T-helper 1 cell treated with Interleukin-12 subunit alpha and Interleukin-12 subunit beta and Interleukin-4 antibody, amounts not matched to agents 30 μg/mL and 1 μg/mL, for 36 hours (primary cell): ENCODE measurements around the gene PTGDR.

Experiments
- H3K27ac Mint-ChIP-seq: one replicate; pipeline ENCODE4 v1.8.0; 2021; ENCODE audit warnings: mild to moderate bottlenecking, mixed read lengths
- H3K27me3 Mint-ChIP-seq: one replicate; pipeline ENCODE4 v1.8.0; 2021; ENCODE audit warnings: low read depth, mixed read lengths
- H3K36me3 Mint-ChIP-seq: one replicate; pipeline ENCODE4 v1.8.0; 2021; ENCODE audit warnings: low read depth, mixed read lengths
- H3K4me1 Mint-ChIP-seq: one replicate; pipeline ENCODE4 v1.8.0; 2021; ENCODE audit warnings: low read depth, mixed read lengths
- H3K4me3 Mint-ChIP-seq: one replicate; pipeline ENCODE4 v1.8.0; 2021; ENCODE audit warnings: mild to moderate bottlenecking, moderate library complexity, mixed read lengths
- H3K9me3 Mint-ChIP-seq: one replicate; pipeline ENCODE4 v1.8.0; 2021; ENCODE audit warnings: mixed read lengths

PTGDR gene

DNA sequence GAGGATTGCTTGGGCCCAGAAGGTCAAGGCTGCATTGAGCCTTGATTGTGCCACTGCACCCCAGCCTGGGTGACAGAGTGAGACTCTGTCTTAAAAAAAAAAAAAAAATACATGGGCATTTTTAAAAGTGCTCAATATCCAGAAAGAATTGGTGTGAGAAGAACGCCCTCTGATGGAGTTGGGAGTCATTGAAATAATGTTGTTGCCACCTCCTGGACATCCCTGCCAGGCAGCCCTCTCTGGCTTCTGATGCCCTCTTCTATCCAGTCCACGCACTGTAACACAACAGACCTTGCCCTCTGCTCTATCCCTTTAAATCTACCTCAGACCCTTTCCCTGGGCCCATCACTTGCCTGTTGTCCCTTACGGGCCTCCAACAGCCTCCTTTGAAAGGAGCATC is 4.9 kb downstream of the PTGDR start:
- Mint-ChIP-seq H3K27ac (no peak overlapping the region), H3K36me3 (peaks cover 8% of the 10 kb centered on the region), H3K27me3 (peaks cover 85% of the 10 kb centered on the region), H3K9me3 (no peaks in the 10 kb centered on the region), H3K4me3 (no peak overlapping the region), H3K4me1 (peaks cover 21% of the 10 kb centered on the region)

DNA sequence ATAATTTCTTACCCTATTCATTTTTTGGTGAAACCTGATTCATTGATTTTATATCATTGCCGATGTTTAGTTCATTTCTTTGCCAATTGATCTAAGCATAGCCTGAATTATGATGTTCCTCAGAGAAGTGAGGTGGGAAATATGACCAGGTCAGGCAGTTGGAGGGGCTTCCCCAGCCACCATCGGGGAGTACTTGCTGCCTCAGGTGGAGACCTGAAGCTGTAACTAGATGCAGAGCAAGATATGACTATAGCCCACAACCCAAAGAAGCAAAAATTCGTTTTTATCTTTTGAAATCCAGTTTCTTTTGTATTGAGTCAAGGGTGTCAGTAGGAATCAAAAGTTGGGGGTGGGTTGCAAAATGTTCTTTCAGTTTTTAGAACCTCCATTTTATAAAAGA is 7.9 kb downstream of the PTGDR start:
- Mint-ChIP-seq H3K27me3 (peaks cover 65% of the 10 kb centered on the region), H3K36me3 (peaks cover 7% of the 10 kb centered on the region), H3K27ac (no peak overlapping the region), H3K4me1 (peaks cover 15% of the 10 kb centered on the region), H3K4me3 (no peak overlapping the region), H3K9me3 (no peaks in the 10 kb centered on the region)

DNA sequence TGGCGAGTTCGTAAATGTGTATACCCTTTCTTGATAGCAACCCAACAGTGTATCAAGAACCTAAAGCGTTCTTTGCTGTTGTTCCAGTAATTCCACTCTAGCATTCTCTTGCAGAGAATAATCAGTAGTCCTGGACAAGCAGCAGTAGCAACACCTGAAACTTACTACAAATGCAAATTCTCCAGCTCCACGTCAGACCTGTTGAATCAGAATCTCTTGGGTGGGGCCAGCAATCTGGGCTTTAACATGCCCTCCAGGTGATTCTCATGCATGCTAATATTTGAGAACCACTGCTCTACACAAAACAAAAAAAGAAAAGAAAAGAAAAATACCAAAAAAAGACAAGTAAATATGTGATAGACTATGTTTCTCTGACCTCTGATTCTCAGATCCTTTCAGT is 10.1 kb downstream of the PTGDR start:
- Mint-ChIP-seq H3K27me3 (peaks cover 58% of the 10 kb centered on the region), H3K36me3 (peaks cover 14% of the 10 kb centered on the region), H3K27ac (no peak overlapping the region)

DNA sequence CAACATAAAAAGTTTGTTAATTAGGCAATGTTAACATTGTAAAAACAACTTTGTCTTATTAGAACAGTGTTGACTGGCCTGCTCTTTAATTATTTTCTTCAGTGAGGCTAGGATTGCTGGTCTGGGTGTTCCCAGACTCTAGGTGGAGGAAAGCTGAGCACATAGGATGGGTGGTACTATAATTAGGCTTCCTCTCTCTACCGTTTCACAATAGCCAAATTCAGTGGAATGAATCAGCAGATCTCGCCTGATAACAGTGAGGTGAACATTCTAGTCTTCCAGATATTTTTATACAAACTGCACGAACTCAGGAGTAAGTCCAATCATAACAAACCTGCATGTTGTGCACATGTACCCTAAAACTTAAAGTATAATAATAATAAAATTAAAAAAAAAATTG is 11.9 kb downstream of the PTGDR start:
- H3K36me3 Mint-ChIP-seq, result peaks cover 17% of the 10 kb centered on the region
- H3K27me3 Mint-ChIP-seq, result peaks cover 48% of the 10 kb centered on the region
- H3K4me3 Mint-ChIP-seq, result no peak overlapping the region
- H3K4me1 Mint-ChIP-seq, result peaks cover 30% of the 10 kb centered on the region
- H3K9me3 Mint-ChIP-seq, result no peaks in the 10 kb centered on the region
- no peak overlapping the region for H3K27ac Mint-ChIP-seq

More for the DNA sequence above, 10.1 kb downstream of the PTGDR start:
- Mint-ChIP-seq H3K4me1 (peaks cover 30% of the 10 kb centered on the region), H3K4me3 (no peak overlapping the region), H3K9me3 (no peaks in the 10 kb centered on the region)

DNA sequence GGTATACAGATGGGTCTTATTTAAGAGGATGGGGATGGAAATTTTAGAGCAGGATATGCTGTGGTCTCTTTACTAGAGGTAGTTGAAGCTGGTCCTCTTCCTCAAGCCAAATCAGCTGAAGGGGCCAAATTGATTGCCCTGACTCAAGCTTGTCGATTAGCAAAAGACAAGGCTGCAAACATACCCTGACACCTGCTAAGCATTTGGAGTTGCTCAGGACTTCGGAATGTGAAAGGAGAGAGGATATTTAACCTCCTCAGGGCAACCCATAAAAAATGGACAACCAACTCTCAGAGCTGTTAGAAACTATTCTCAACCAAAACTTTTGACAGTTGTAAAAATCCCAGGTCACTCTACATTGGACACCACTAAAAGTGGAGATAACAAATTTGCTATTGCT is 15.6 kb downstream of the PTGDR start:
- Mint-ChIP-seq H3K4me1 (peaks cover 51% of the 10 kb centered on the region), H3K27ac (no peak overlapping the region), H3K9me3 (no peaks in the 10 kb centered on the region), H3K36me3 (peaks cover 16% of the 10 kb centered on the region), H3K27me3 (peaks cover 18% of the 10 kb centered on the region), H3K4me3 (no peak overlapping the region)

DNA sequence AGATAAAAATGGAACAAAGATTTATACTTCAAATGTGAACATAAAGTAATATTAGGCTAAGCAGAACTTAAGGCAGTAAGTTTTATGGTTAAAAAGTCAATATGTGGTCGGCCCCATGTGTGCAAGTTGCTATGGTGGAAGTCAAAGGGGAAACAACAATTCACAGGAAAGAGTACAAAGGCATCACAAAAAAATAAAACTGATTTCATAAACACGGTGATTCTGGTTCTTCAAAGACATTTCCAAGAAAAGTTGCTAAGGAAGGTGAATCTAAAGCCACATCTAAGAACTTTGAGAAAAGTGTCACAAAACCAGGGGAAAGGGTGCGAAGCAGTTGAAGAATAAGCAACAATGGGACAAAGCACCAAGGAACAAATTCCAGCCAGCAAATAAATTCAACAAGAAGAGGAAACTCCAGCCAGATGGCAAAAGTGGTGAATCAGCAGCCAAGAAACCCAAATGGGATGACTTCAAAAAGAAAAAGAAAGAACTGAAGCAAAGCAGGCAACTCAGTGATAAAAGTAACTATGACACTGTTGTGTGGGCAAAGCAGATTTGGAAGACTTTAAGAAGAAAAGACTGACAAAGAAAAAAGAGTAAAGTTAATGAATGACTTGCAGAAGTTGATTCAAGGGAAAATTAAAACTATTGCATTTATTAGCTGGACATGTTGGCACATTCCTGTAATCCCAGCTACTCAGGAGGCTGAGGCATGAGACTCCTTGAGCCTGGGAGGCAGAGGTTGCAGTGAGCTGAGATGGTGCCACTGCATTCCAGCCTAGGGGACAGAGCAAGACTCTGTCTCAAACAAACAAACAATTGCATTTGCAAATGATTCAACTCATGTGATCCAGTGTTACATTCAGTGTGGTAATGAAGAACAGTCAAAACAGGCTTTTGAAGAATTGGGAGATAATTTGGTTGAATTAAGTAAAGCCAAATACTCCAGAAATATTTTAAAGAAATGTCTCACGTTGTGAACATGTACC is 19.5 kb downstream of the PTGDR start:
- peak overlapping the region; percentile 79 for H3K27ac Mint-ChIP-seq
- peaks cover 21% of the 10 kb centered on the region for H3K36me3 Mint-ChIP-seq
- H3K27me3 Mint-ChIP-seq, result peaks cover 23% of the 10 kb centered on the region
- peak overlapping the region; percentile 64 for H3K4me3 Mint-ChIP-seq
- H3K4me1 Mint-ChIP-seq, result peaks cover 38% of the 10 kb centered on the region
- H3K9me3 Mint-ChIP-seq, result peaks cover 3% of the 10 kb centered on the region

DNA sequence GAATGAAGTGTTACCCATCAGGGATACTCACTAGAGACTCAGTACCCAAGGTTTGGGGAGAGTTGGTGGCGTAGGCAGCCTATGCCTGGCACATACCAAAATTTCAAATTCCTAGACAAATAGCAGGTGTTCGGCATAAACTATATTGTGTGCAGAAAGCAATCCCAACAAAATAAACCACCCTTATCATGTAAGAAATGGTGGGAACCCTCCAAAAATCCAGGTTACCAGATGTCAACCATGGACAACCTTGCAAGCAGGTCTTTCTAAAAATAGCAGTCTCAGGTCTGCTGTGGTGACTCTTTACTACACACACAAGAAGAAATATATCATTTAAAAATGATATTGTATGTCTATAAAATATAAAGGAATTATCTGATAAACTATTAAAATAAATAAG is 28.9 kb downstream of the PTGDR start:
- H3K4me1 Mint-ChIP-seq, result peaks cover 23% of the 10 kb centered on the region
- no peak overlapping the region for H3K4me3 Mint-ChIP-seq
- peaks cover 12% of the 10 kb centered on the region for H3K36me3 Mint-ChIP-seq
- no peak overlapping the region for H3K27ac Mint-ChIP-seq
- no peaks in the 10 kb centered on the region for H3K9me3 Mint-ChIP-seq
- peaks cover 18% of the 10 kb centered on the region for H3K27me3 Mint-ChIP-seq

DNA sequence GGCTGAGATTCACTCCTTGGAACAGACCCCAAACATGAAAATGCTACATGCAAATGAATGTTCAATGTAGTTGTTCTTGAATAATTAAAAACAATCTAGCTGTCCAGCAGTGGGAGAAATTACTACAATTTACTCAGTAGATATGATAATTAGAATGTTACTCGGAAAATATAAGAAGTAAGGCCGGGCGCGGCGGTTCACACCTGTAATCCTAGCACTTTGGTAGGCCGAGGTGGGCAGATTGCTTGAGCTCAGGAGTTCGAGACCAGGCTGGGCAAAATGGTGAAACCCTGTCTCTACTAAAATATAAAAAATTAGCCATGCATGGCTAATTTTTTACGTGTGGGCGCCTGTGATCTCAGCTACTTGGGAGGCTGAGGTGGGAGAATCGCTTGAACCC is 31.3 kb downstream of the PTGDR start:
- Mint-ChIP-seq H3K27me3 (peaks cover 11% of the 10 kb centered on the region), H3K4me3 (no peak overlapping the region), H3K9me3 (no peaks in the 10 kb centered on the region), H3K4me1 (peaks cover 41% of the 10 kb centered on the region), H3K27ac (no peak overlapping the region), H3K36me3 (peaks cover 29% of the 10 kb centered on the region)

DNA sequence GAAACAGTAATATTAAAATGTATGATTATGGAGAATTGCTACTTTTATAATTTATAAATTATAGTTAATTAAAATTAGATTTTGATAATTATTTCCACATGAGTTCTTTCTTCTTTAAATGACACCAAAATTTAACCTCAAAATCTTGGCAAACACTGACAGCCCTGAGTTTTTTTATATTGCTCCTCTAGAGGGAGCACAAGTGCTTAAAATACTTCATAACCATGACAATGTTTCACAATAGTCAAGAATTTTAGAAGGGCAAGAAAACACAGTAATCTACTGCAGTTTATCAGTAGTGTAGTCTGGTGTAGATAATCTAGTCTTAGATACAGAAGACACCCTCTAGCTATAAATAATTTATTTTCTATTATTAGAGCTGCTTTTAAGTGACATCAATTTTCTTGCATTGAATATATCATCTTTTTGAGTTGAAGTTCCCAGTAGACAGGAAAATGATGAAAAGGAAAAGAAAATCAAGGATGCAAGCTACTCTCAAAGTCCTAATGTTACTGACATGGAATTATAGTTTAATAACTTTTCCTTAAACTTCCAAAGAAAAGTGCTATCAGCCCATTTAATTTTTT is 32.3 kb downstream of the PTGDR start:
- Mint-ChIP-seq H3K4me1 (peaks cover 46% of the 10 kb centered on the region), H3K9me3 (no peaks in the 10 kb centered on the region), H3K27me3 (peaks cover 9% of the 10 kb centered on the region), H3K27ac (no peak overlapping the region), H3K36me3 (peaks cover 36% of the 10 kb centered on the region), H3K4me3 (no peak overlapping the region)

DNA sequence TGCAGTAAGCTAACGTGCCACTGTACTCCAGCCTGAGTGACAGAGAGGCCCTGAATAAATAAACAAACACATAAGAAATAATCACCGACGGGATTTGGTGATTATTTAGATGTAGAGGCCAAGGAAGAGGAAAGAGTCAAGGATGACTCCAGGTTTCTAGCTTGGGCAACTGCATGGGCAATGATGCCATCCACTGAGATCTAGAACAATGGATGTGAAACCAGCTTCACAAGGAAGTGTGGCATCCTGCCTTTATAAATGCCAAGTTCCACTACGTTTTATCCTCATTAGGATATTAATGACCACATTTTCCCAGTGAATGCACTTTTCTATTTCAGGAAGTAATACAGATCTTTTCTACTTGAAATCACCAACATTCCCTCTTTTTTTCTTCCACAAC is 35.7 kb downstream of the PTGDR start:
- Mint-ChIP-seq H3K27ac (no peak overlapping the region), H3K4me1 (peaks cover 52% of the 10 kb centered on the region), H3K9me3 (no peaks in the 10 kb centered on the region), H3K36me3 (peaks cover 48% of the 10 kb centered on the region), H3K27me3 (peaks cover 6% of the 10 kb centered on the region), H3K4me3 (no peak overlapping the region)

DNA sequence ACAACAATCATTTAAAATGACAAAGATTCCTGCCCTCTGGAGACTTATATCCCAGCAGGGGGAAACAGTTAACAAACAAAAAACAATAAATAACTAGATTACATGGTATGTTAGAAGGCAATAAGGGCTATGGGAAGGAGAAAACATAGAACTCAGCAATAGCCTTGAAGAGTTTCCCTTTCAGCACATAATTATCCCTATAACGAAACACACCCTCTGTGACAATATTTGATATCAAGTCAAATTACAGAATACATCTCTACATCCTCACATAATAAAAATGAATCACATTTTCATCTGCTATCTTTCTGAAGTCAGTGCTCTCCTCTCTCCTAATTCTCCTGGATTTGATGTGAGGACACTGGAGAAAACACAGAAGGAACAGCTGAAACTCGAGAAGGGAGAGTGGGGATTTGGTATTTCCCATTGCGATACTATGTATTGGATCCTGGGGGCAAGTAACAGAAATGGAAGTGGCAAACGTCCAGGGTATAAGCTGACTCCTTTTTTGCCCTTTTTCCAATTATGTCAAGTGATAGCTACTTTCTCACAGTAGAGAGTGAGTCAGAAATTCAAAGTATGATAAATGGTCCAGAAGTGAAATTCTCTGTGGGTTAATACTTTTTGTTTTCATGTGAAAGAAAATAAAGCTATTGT is 36.9 kb downstream of the PTGDR start:
- Mint-ChIP-seq H3K27ac (no peak overlapping the region), H3K9me3 (no peaks in the 10 kb centered on the region), H3K36me3 (peaks cover 55% of the 10 kb centered on the region), H3K4me3 (no peak overlapping the region), H3K4me1 (peaks cover 50% of the 10 kb centered on the region), H3K27me3 (peaks cover 6% of the 10 kb centered on the region)

DNA sequence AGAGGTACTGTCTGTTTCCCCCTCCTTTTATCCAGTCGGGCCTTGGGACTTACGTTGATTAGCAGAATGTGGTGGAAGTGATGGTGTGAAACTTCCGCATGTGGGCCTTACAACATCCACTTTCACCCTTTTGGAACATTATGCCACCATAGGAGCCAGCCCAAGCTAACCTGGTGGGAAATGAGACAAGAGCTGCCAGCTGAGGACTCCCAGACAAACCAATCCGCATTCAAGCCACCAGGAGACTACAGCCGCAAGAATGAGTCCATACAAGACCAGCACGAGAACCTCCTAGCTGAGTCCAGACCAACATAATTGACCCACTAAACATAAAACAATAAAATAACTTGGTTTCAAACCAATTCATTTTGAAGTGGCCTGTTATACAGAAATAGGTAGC is 37.5 kb downstream of the PTGDR start:
- Mint-ChIP-seq H3K4me3 (no peak overlapping the region), H3K27ac (no peak overlapping the region), H3K27me3 (peaks cover 6% of the 10 kb centered on the region), H3K4me1 (peaks cover 49% of the 10 kb centered on the region), H3K36me3 (peaks cover 58% of the 10 kb centered on the region), H3K9me3 (no peaks in the 10 kb centered on the region)

DNA sequence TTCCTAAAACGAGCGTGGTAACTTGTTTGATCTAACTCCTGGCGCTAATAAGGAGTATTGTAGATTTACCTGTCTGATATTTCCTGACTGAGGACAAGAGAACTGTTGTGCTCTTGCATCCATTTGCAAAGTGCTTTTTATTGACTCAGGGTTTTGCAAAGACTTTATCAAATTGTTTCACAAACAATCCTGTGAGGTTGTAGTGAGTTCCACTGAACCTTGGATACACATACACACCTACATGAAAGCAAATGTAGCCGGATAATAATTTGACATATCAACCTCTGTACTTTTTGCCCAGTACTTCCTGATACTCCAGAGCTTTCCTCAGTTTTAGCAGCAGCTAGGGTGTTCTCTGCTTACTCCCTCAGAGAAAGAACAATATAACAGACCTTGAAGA is 39.9 kb downstream of the PTGDR start:
- H3K4me1 Mint-ChIP-seq, result peaks cover 53% of the 10 kb centered on the region
- H3K36me3 Mint-ChIP-seq, result peaks cover 68% of the 10 kb centered on the region
- no peaks in the 10 kb centered on the region for H3K9me3 Mint-ChIP-seq
- H3K4me3 Mint-ChIP-seq, result no peak overlapping the region
- H3K27me3 Mint-ChIP-seq, result peaks cover 6% of the 10 kb centered on the region
- no peak overlapping the region for H3K27ac Mint-ChIP-seq

DNA sequence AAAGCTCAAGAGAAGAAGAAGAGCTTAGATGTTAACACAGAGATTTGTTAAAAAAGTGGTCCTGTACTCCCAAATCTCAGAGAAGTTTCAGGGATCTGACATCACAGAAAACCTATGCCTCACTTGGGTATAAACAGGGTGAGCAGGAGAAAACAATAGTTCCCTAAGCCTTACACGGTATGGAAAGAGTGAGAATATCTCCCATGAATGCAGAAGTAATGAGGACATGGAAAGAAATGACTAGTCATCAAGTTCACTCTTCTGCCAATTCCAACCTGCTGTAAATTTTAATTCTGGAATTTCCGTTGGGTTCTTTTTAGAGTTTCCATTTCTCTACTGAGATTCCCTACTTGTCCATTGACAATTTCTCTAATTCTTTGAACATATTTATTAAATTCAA is 40.4 kb downstream of the PTGDR start:
- peaks cover 68% of the 10 kb centered on the region for H3K36me3 Mint-ChIP-seq
- peak overlapping the region; percentile 16 for H3K27ac Mint-ChIP-seq
- peaks cover 6% of the 10 kb centered on the region for H3K27me3 Mint-ChIP-seq
- no peaks in the 10 kb centered on the region for H3K9me3 Mint-ChIP-seq
- peaks cover 50% of the 10 kb centered on the region for H3K4me1 Mint-ChIP-seq
- H3K4me3 Mint-ChIP-seq, result no peak overlapping the region

DNA sequence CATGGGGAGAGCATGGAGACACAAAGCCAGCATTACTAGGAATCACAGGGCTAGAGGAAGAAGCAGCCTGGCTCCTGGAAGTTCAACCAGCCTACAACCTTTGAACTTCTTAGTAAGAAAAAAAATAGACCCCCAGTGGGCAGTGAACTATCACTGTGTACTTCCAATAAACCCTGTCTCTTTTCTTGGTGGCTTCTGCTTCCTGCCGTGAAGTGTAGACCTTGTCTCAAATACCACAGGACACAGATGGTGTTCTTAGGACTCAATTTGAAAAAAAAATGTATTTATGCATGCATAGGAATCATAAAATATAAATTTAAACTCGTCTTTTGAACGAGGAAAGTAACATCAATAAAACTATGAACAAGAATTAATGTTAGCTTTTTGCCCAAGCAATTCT is 43.0 kb downstream of the PTGDR start:
- peaks cover 45% of the 10 kb centered on the region for H3K4me1 Mint-ChIP-seq
- H3K27ac Mint-ChIP-seq, result peak overlapping the region; percentile 62
- H3K4me3 Mint-ChIP-seq, result peak overlapping the region; percentile 98
- peaks cover 4% of the 10 kb centered on the region for H3K27me3 Mint-ChIP-seq
- H3K9me3 Mint-ChIP-seq, result no peaks in the 10 kb centered on the region
- peaks cover 74% of the 10 kb centered on the region for H3K36me3 Mint-ChIP-seq
